Colonic mucosa (tissue), 4 donors: ENCODE results near the gene PRRX2. TPM values are rescaled to one million over a fixed set of nuclear protein-coding genes. Genes with fewer than 3 reads are reported as not detected.

ENCODE experiments used
- DNase-seq: peaks from one replicate; pipeline ENCODE4 v3.0.0-alpha.2; 2020
- H3K27ac ChIP-seq: fragments of 200-600 bp; one replicate; pipeline ENCODE4 v1.8.0; 2021
- H3K27me3 ChIP-seq: fragments of 200-600 bp; one replicate; pipeline ENCODE4 v1.8.0; 2021
- H3K36me3 ChIP-seq: fragments of 200-600 bp; one replicate; pipeline ENCODE4 v1.8.0; 2021
- H3K4me1 ChIP-seq: fragments of 200-600 bp; one replicate; pipeline ENCODE4 v1.8.0; 2021; ENCODE audit warnings: mild to moderate bottlenecking
- H3K4me3 ChIP-seq: fragments of 200-600 bp; one replicate; pipeline ENCODE4 v1.8.0; 2021
- H3K9ac ChIP-seq, 2 donors: one replicate each; pipeline ENCODE4 v1.7.0; 2013; ENCODE audit warnings: control low read depth in 2 of 2, low read depth in 2 of 2, low read length in 2 of 2
- H3K9me3 ChIP-seq: fragments of 200-600 bp; one replicate; pipeline ENCODE4 v1.8.0; 2021
- CTCF ChIP-seq: fragments of 200-600 bp; IDR thresholded peaks from one replicate; pipeline ENCODE4 v1.8.0; 2022; ENCODE audit warnings: antibody characterized with exemption, mild to moderate bottlenecking
- intact Hi-C: fragments of 100-400 bp; cut with DNase I; formaldehyde crosslinking; loops from one replicate; pipeline ENCODE4 v1.14.1; 2022
- total RNA-seq, 2 donors: library from RNA; stranded (reverse); fragmentation: NEBNext Ultra II Directional in 1 of 2; extraction: Animal tissue kit (Norgen Biotek cat#: 25700) in 1 of 2; gene quantifications; one replicate each; pipeline ENCODE4 v1.2.1, GENCODE V29; 2021
- donor health status: healthy.
- donor health status: DM: no; HTN: no; CAD: no.
- donor health status: DM: no; HTN: no; CAD: no.

Gene PRRX2
- total RNA-seq = under 1 TPM; 0.64 to 0.85 TPM

DNA sequence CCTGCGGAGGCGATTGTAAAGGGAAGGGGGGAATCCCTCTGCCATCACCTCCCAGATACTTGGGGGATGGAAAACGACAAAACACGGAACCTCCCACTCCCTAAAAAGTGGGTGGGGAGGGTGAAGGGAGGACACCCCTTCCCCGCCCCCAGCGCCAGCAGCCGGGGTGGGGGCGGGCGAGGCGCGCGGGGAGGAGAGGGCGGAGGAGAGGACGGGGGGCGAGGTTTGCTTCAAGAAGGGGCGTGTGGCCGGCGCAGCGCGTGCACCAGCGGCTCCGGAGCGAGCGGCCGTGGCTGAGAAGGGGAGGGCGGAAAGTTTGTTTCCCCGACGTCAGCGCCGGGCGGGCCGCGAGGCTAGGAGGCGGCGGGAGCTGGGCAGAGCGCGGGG, at the start of gene PRRX2:
Gene PRRX2, plus strand, starts transcription at position 259 of the 387 bp plus-strand sequence. CDS start 221 bp downstream, outside the sequence.
- Histone ChIP-seq H3K27me3 (peaks cover 24% of the 10 kb centered on the region), H3K9me3 (no peaks in the 10 kb centered on the region), H3K9ac (no peak within 1 kb of the TSS), H3K4me1 (peaks cover 4% of the 10 kb centered on the region), H3K27ac (no peak within 1 kb of the TSS), H3K4me3 (peak within 1 kb of the TSS; percentile 19), H3K36me3 (no peaks in the 10 kb centered on the region)
- TF ChIP-seq CTCF = no peak
- DNase-seq = no peak
- intact Hi-C loops = no loop called here

DNA sequence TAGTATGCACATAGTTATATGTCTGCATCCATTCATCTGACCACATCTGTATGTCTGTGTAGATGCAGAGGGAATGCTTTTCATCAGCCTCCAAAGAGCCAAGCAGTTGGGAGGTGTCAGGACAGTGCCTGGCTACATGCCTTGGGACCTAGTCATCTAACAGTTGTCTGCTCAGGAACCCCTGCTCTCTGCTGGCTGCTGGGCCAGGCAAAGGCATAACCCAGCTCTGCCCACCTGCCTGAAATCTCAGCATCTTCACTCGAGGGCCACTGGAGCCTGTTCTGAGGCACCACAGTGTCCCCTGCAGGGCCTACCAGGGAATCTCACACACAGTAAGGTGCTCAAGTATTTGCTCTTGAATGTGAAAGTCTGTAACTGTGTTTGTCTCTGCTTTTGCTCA, 48.3 kb upstream of the PRRX2 start:
- H3K4me3 ChIP-seq = no peak overlapping the region
- H3K36me3 ChIP-seq = no peaks in the 10 kb centered on the region
- intact Hi-C loops = no loop called here
- no peaks in the 10 kb centered on the region for H3K27me3 ChIP-seq
- H3K9me3 ChIP-seq = no peaks in the 10 kb centered on the region
- H3K27ac ChIP-seq = no peak overlapping the region
- no peak for DNase-seq
- TF ChIP-seq CTCF = peak; percentile 18
- H3K4me1 ChIP-seq = no peaks in the 10 kb centered on the region
- H3K9ac ChIP-seq = no peak overlapping the region

DNA sequence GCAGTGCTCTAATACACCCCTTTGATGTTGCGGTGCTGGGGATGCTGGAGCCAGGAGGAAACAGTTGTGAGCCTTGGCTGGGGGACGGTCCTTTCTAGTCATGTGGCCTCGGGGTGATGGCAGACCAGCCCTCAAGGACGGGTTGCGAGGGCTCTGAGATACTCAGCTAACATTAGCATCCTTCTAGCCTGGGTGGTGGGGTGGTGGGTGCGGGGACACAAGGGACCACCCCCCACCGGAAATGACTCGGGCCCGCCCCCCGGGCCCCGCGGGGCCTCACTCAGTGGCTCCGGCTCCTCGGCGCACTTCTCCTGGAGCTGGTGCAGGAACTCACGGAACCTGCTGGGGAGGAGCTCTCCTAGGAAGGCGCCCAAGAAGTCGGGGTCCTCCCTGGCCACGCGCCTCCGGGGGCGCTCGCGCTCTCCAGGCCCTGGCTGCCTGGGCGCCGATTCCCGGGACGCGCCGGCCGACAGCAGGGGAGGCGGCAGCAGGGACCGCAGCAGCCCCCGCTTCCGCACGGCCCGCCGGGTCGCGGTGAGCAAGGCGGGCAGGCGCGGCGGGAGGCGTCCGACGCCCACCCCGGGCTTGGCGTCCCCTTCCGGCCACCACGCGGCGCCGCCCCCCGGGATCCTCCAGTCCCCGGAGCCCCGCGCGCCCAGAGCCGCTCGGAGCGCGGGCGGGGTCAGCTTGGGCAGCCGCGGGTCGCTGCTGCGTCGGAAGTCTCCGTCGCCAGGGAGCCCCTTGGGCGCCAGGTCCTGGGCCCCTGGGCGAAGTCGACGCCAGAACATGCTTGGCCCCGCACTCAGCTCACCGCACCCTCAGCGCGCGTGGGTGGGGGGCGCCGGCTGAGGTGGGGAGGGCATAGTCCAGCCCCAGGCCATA, 45.4 kb upstream of the PRRX2 start:
- DNase-seq = no peak

DNA sequence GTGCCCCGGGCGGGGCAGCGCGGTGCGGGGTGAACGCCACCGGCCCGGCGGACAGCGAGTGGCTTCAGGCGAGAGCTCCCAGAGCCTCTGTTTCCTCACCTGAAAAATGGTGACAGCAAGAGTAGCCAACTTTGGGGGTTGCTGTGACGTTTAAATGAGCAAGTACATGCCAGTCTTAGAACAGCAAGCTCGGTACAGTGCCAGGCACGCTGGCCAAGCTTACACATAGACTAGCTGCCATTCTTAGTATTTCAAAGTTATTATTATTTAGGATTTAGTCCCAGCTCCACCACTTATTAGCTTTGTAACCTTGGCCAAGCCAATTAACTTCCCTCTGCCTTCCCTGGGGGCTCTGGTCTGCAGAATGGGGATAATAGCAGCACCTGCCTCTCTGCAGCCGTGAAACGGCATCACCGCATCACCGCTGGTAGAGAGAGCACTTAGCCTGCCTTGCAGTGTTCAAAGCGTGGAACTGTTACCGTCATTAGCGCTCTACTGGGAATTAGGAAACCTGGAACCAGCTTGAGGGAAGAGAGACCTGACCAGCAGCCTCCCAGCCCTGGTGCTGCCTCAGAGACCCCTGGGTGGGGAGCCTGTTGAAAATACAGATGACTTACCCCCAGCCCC, 44.7 kb upstream of the PRRX2 start, which contains the start of gene C9orf50:
Gene C9orf50, minus strand, starts transcription at position 433 of the 627 bp plus-strand sequence. CDS start 527 bp downstream, outside the sequence.
- intact Hi-C loops = no loop called here
- no peak for TF ChIP-seq CTCF
- Histone ChIP-seq H3K27ac (no peak within 1 kb of the TSS), H3K27me3 (no peaks in the 10 kb centered on the region), H3K9ac (peak within 1 kb of the TSS; percentile 34 to 68), H3K4me3 (peak within 1 kb of the TSS; percentile 29), H3K9me3 (no peaks in the 10 kb centered on the region), H3K4me1 (no peaks in the 10 kb centered on the region), H3K36me3 (no peaks in the 10 kb centered on the region)
- no peak for DNase-seq

More for the DNA sequence above, 45.4 kb upstream of the PRRX2 start:
- intact Hi-C loops = no loop called here
- Histone ChIP-seq H3K4me1 (no peaks in the 10 kb centered on the region), H3K27me3 (no peaks in the 10 kb centered on the region), H3K27ac (no peak overlapping the region), H3K9me3 (no peaks in the 10 kb centered on the region), H3K4me3 (peak overlapping the region; percentile 29), H3K9ac (peak overlapping the region; percentile 34 to 68), H3K36me3 (no peaks in the 10 kb centered on the region)
- no peak for TF ChIP-seq CTCF

- H3K9ac ChIP-seq = no peak overlapping the region
- no peak overlapping the region for H3K27ac ChIP-seq
- TF ChIP-seq CTCF = no peak
- DNase-seq = no peak
- H3K4me3 ChIP-seq = no peak overlapping the region
- peaks cover 10% of the 10 kb centered on the region for H3K4me1 ChIP-seq
- H3K9me3 ChIP-seq = no peaks in the 10 kb centered on the region
- no peaks in the 10 kb centered on the region for H3K36me3 ChIP-seq
- no peaks in the 10 kb centered on the region for H3K27me3 ChIP-seq
- intact Hi-C loops = no loop called here
Measured at GRCh38 chr9:129623331-129623730, 42.1 kb upstream of the PRRX2 start.
